ENCODE measurements around the gene WASL.

WASL gene

GRCh38 chr7:123657304-123657685, 91.5 kb downstream of the WASL start:
- TF ChIP-seq CTCF (conservative IDR thresholded peaks at IDR 0.05; ENCODE audit: low read depth, low read length): no peak
- H3K4me3 ChIP-seq (ENCODE audit: low read length): no peak overlapping the region
- DNase-seq (ENCODE audit: low read depth): no peak

- no peak for TF ChIP-seq CTCF (conservative IDR thresholded peaks at IDR 0.05; ENCODE audit: low read depth, low read length)
- H3K4me3 ChIP-seq (ENCODE audit: low read length): no peak overlapping the region
- no peak for DNase-seq (ENCODE audit: low read depth)
Observed at GRCh38 chr7:123656544-123657303, 92.1 kb downstream of the WASL start.

- TF ChIP-seq CTCF (conservative IDR thresholded peaks at IDR 0.05; ENCODE audit: low read depth, low read length): no peak
- no peak for DNase-seq (ENCODE audit: low read depth)
- no peak within 1 kb of the TSS for H3K4me3 ChIP-seq (ENCODE audit: low read length)
Observed at GRCh38 chr7:123655614-123656013, 93.2 kb downstream of the WASL start, which contains the start of gene LMOD2. LMOD2 (plus strand) TSS chr7:123655866; CDS start chr7:123655964, 98 bp downstream.

DNA sequence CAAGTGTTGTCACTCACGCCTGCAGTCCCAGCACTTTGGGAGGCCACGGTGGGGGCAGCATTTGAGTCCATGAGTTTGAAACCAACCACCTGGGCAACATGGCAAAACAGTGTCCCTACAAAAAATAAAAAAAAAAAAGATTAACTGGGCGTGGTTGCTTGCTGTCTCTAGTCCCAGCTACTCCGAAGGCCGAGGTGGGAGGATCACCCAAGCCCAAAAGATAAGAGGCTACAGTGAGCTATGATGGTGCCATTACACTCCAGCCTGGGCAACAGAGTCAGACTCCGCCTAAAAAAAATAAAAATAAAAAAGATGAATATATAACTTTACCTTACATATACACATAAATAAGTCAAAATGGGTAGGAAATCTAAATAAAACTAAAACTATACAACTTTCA, 95.6 kb downstream of the WASL start:
- no peak for TF ChIP-seq CTCF (conservative IDR thresholded peaks at IDR 0.05; ENCODE audit: low read depth, low read length)
- no peak overlapping the region for H3K4me3 ChIP-seq (ENCODE audit: low read length)
- DNase-seq (ENCODE audit: low read depth): no peak

DNA sequence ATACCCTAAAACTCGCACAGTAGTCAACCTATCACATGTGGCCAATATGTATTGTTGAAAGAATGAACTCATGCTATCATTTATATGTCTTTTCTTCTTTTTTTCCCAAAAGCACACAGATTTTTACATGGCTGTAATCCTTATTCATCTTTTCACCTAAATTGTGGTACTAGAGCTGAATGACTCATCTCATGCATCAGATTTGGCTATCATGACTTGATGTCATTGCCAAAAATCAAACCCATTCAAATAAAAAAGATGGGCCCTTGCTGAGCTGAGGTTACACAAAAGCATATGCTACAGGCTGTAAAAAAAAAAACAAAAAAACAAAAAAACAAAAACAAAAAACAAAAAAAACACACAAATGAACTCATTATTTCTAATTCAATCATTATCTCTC, 96.4 kb downstream of the WASL start:
- H3K4me3 ChIP-seq (ENCODE audit: low read length): no peak overlapping the region
- TF ChIP-seq CTCF (conservative IDR thresholded peaks at IDR 0.05; ENCODE audit: low read depth, low read length): no peak
- DNase-seq (ENCODE audit: low read depth): no peak

DNA sequence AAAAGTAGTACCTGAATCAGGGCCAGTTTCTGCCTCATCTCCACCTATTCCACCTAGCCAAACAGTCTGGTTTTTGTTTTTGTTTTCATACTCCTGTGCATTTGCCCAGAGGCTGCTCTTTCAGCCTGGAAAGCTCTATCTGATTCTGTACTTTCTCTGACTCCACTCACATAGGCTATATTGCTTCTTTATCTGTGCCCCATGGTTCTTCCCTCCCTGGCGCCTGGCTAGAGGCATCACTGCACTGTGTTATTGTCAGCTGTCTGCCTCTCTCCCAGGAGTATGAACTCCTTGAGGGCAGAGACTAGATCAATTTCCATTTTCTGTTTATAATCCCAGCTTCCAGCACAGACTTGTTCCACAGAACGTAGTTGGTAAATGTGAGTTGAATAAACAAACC, 98.2 kb downstream of the WASL start:
- no peak for DNase-seq (ENCODE audit: low read depth)
- no peak overlapping the region for H3K4me3 ChIP-seq (ENCODE audit: low read length)

More for the DNA sequence above, 98.2 kb downstream of the WASL start:
- TF ChIP-seq CTCF (conservative IDR thresholded peaks at IDR 0.05; ENCODE audit: low read depth, low read length): no peak

Data from retinal pigment epithelial cell (primary cell).